H9 (cell line): Measurements from ENCODE around the gene OR52J3. TPM values are rescaled to one million over a fixed set of nuclear protein-coding genes. Genes with fewer than 3 reads are reported as not detected.

ENCODE experiments used
- DNase-seq: peaks from one replicate; pipeline ENCODE4 v3.0.0-alpha.2; 2017
- H2AFZ ChIP-seq: one replicate; pipeline ENCODE4 v1.6.1; 2013; ENCODE audit warnings: mild to moderate bottlenecking, low read length, control low read depth, moderate library complexity
- H2AK5ac ChIP-seq: 2 replicates; pipeline ENCODE4 v1.6.1; 2013; ENCODE audit warnings: low read length, control low read depth, mixed read lengths; ENCODE audit not compliant: insufficient read length
- H2BK120ac ChIP-seq: one replicate; pipeline ENCODE4 v1.6.1; 2013; ENCODE audit warnings: low read depth, mild to moderate bottlenecking, low read length, control low read depth, inconsistent platforms; ENCODE audit not compliant: poor library complexity, severe bottlenecking
- H2BK12ac ChIP-seq: 2 replicates; pipeline ENCODE4 v1.6.1; 2013; ENCODE audit warnings: low read length, control low read depth, mixed read lengths, low read depth; ENCODE audit not compliant: insufficient read length
- H2BK15ac ChIP-seq: 2 replicates; pipeline ENCODE4 v1.6.1; 2013; ENCODE audit warnings: low read depth, low read length, control low read depth
- H2BK20ac ChIP-seq: one replicate; pipeline ENCODE4 v1.6.1; 2013; ENCODE audit warnings: low read depth, mild to moderate bottlenecking, low read length, control low read depth, inconsistent platforms; ENCODE audit not compliant: poor library complexity, severe bottlenecking
- H2BK5ac ChIP-seq: 2 replicates; pipeline ENCODE4 v1.6.1; 2013; ENCODE audit warnings: low read length, control low read depth, mixed read lengths; ENCODE audit not compliant: insufficient read length
- H3K14ac ChIP-seq: 2 replicates; pipeline ENCODE4 v1.6.1; 2013; ENCODE audit warnings: low read length, control low read depth; ENCODE audit not compliant: insufficient read depth
- H3K18ac ChIP-seq: 2 replicates; pipeline ENCODE4 v1.6.1; 2013; ENCODE audit warnings: low read depth, mild to moderate bottlenecking, mixed read lengths, low read length, control low read depth; ENCODE audit not compliant: insufficient read length
- H3K23ac ChIP-seq: 2 replicates; pipeline ENCODE4 v1.6.1; 2013; ENCODE audit warnings: low read length, control low read depth, mixed read lengths, low read depth; ENCODE audit not compliant: insufficient read length
- H3K23me2 ChIP-seq: 2 replicates; pipeline ENCODE4 v1.6.1; 2013; ENCODE audit warnings: low read depth, mild to moderate bottlenecking, mixed read lengths, low read length, control low read depth; ENCODE audit not compliant: insufficient read length, poor library complexity, severe bottlenecking
- H3K27ac ChIP-seq: 2 replicates; pipeline ENCODE4 v1.5.1; 2013; ENCODE audit warnings: low read length, control low read depth, mixed read lengths, low read depth; ENCODE audit not compliant: insufficient read length
- H3K27me3 ChIP-seq: 2 replicates; pipeline ENCODE4 v1.6.1; 2013; ENCODE audit warnings: low read length, control low read depth, inconsistent platforms; ENCODE audit not compliant: insufficient read depth
- H3K4ac ChIP-seq: 2 replicates; pipeline ENCODE4 v1.6.1; 2013; ENCODE audit warnings: low read depth, mild to moderate bottlenecking, control low read depth, inconsistent platforms, low read length, moderate library complexity
- H3K4me1 ChIP-seq: 2 replicates; pipeline ENCODE4 v1.6.1; 2013; ENCODE audit warnings: low read length, control low read depth, inconsistent platforms; ENCODE audit not compliant: insufficient read depth
- H3K4me2 ChIP-seq: 2 replicates; pipeline ENCODE4 v1.6.1; 2013; ENCODE audit warnings: low read length, control low read depth, mixed read lengths; ENCODE audit not compliant: insufficient read length, insufficient read depth
- H3K56ac ChIP-seq: 2 replicates; pipeline ENCODE4 v1.6.1; 2013; ENCODE audit warnings: low read depth, mild to moderate bottlenecking, mixed read lengths, low read length, control low read depth; ENCODE audit not compliant: insufficient read length
- H3K79me1 ChIP-seq: 2 replicates; pipeline ENCODE4 v1.6.1; 2013; ENCODE audit warnings: low read depth, mild to moderate bottlenecking, moderate library complexity, low read length, control low read depth, inconsistent platforms; ENCODE audit not compliant: insufficient read depth, poor library complexity, severe bottlenecking
- H3K79me2 ChIP-seq: 2 replicates; pipeline ENCODE4 v1.6.1; 2013; ENCODE audit warnings: low read length, control low read depth, inconsistent platforms; ENCODE audit not compliant: insufficient read depth
- H3K9ac ChIP-seq: 2 replicates; pipeline ENCODE4 v1.6.1; 2013; ENCODE audit warnings: low read length, control low read depth, mixed read lengths; ENCODE audit not compliant: insufficient read length; ENCODE audit errors: extremely low read depth
- H3K9me3 ChIP-seq: one replicate; pipeline ENCODE4 v1.6.1; 2013; ENCODE audit warnings: low read depth, low read length, inconsistent platforms; ENCODE audit not compliant: control insufficient read depth
- H3T11ph ChIP-seq: one replicate; pipeline ENCODE4 v1.6.1; 2013; ENCODE audit warnings: mild to moderate bottlenecking, low read length, control low read depth, inconsistent platforms
- H4K20me1 ChIP-seq: one replicate; pipeline ENCODE4 v1.6.1; 2013; ENCODE audit not compliant: control insufficient read depth, insufficient read length, insufficient read depth
- H4K5ac ChIP-seq: 2 replicates; pipeline ENCODE4 v1.6.1; 2013; ENCODE audit warnings: low read depth, mild to moderate bottlenecking, mixed read lengths, low read length, control low read depth; ENCODE audit not compliant: insufficient read length
- H4K8ac ChIP-seq: replicated peaks from 2 replicates; pipeline ENCODE4 v1.6.1; 2013; ENCODE audit warnings: low read length, control low read depth, mixed read lengths, low read depth; ENCODE audit not compliant: insufficient read length
- H4K91ac ChIP-seq: 2 replicates; pipeline ENCODE4 v1.6.1; 2013; ENCODE audit warnings: low read depth, mild to moderate bottlenecking, moderate library complexity, mixed read lengths, low read length, control low read depth; ENCODE audit not compliant: insufficient read length
- H3K27ac Mint-ChIP-seq, 3 experiments: 2 replicates in 2 of 3; 3 replicates in 1 of 3; pipeline ENCODE4 v1.8.0; 2020 to 2021; ENCODE audit warnings: mixed read lengths in 3 of 3, mild to moderate bottlenecking in 1 of 3, moderate library complexity in 1 of 3
- H3K27me3 Mint-ChIP-seq: 2 replicates; pipeline ENCODE4 v1.8.0; 2021; ENCODE audit warnings: low read depth, mild to moderate bottlenecking, moderate library complexity, mixed read lengths
- H3K36me3 Mint-ChIP-seq, 3 experiments: 2 replicates in 2 of 3; 3 replicates in 1 of 3; pipeline ENCODE4 v1.8.0; 2020 to 2021; ENCODE audit warnings: low read depth in 3 of 3, mixed read lengths in 3 of 3; ENCODE audit not compliant: insufficient read depth in 1 of 3
- H3K4me1 Mint-ChIP-seq, 2 experiments: 2 replicates each; pipeline ENCODE4 v1.8.0; 2020; ENCODE audit warnings: mixed read lengths in 2 of 2
- H3K4me3 Mint-ChIP-seq, 2 experiments: 2 replicates in 1 of 2; 3 replicates in 1 of 2; pipeline ENCODE4 v1.8.0; 2020 to 2021; ENCODE audit warnings: mild to moderate bottlenecking in 2 of 2, mixed read lengths in 2 of 2, moderate library complexity in 1 of 2
- H3K9me3 Mint-ChIP-seq, 2 experiments: 2 replicates in 1 of 2; 3 replicates in 1 of 2; pipeline ENCODE4 v1.8.0; 2020; ENCODE audit warnings: mild to moderate bottlenecking in 2 of 2, mixed read lengths in 2 of 2, moderate library complexity in 1 of 2
- WGBS: extraction: QIAGEN DNeasy Blood & Tissue Kit; methylation state at CpG from one replicate; pipeline ENCODE4 v1.1.7; 2013; ENCODE audit warnings: missing lambda C conversion rate, low lambda C conversion rate, mixed read lengths; ENCODE audit not compliant: insufficient read length; ENCODE audit errors: extremely low coverage; 5-methylcytosine and 5-hydroxymethylcytosine counted together
- total RNA-seq: library from RNA; stranded (reverse); gene quantifications from 2 replicates; pipeline ENCODE4 v1.2.1, GENCODE V29; 2021
- TF ChIP-seq, protein P1 (sequence below): fragments of 200-600 bp; sonication (generic); conservative IDR thresholded peaks from 3 replicates; pipeline ENCODE4 v1.8.0; 2021; ENCODE audit warnings: antibody characterized with exemption, mild to moderate bottlenecking

OR52J3 gene
- total RNA-seq, 1 experiment from 2014 or later: not detected

DNA sequence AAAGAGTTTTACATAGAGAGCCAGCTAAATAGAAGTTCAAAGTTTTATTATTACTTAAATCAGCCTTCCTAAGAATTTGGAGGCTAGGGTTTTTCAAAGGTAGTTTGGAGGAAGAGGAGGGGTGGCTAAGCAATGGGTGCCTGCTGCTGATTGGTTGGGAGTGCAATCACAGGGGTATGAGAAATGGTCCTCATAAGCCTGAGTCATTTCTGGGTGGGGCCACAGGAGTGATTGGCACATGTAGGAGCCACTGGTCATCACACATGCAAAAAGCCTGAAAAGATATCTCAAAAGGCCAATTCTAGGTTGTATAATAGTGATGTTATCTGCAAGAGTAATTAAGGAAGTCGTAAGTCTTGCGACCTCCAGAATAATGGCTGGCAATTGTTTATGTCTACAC is 38.8 kb upstream of the OR52J3 start:
- no peaks in the 10 kb centered on the region for H3K9me3 ChIP-seq
- H4K5ac ChIP-seq: no peak overlapping the region
- no peak overlapping the region for H3K4me2 ChIP-seq
- no peak overlapping the region for H2BK120ac ChIP-seq
- H3K9ac ChIP-seq: no peak overlapping the region
- no peaks in the 10 kb centered on the region for H4K20me1 ChIP-seq
- no peak overlapping the region for H3K4ac ChIP-seq
- no peaks in the 10 kb centered on the region for H3K23me2 ChIP-seq
- no peak overlapping the region for H2AFZ ChIP-seq
- no peak overlapping the region for H3T11ph ChIP-seq
- no peak overlapping the region for H2BK20ac ChIP-seq
- H3K79me1 ChIP-seq: no peaks in the 10 kb centered on the region
- no peak overlapping the region for H2AK5ac ChIP-seq
- no peak overlapping the region for H3K56ac ChIP-seq
- no peak overlapping the region for H3K23ac ChIP-seq
- H3K4me1 Mint-ChIP-seq: no peaks in the 10 kb centered on the region
- no peak overlapping the region for H3K4me3 Mint-ChIP-seq
- TF ChIP-seq, protein P1, sequence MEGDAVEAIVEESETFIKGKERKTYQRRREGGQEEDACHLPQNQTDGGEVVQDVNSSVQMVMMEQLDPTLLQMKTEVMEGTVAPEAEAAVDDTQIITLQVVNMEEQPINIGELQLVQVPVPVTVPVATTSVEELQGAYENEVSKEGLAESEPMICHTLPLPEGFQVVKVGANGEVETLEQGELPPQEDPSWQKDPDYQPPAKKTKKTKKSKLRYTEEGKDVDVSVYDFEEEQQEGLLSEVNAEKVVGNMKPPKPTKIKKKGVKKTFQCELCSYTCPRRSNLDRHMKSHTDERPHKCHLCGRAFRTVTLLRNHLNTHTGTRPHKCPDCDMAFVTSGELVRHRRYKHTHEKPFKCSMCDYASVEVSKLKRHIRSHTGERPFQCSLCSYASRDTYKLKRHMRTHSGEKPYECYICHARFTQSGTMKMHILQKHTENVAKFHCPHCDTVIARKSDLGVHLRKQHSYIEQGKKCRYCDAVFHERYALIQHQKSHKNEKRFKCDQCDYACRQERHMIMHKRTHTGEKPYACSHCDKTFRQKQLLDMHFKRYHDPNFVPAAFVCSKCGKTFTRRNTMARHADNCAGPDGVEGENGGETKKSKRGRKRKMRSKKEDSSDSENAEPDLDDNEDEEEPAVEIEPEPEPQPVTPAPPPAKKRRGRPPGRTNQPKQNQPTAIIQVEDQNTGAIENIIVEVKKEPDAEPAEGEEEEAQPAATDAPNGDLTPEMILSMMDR: no peak
- H4K91ac ChIP-seq: no peak overlapping the region
- H3K27ac ChIP-seq: no peak overlapping the region
- H2BK12ac ChIP-seq: no peak overlapping the region
- no peaks in the 10 kb centered on the region for H3K36me3 Mint-ChIP-seq
- no peaks in the 10 kb centered on the region for H3K9me3 Mint-ChIP-seq
- H3K18ac ChIP-seq: no peak overlapping the region
- DNase-seq: no peak
- WGBS: no CpG with 5 or more reads among the region's 2 CpGs
- H2BK5ac ChIP-seq: no peak overlapping the region
- no peak overlapping the region for H4K8ac ChIP-seq
- no peaks in the 10 kb centered on the region for H3K27me3 Mint-ChIP-seq
- no peak overlapping the region for H3K14ac ChIP-seq
- H3K27me3 ChIP-seq: no peaks in the 10 kb centered on the region
- H3K79me2 ChIP-seq: no peaks in the 10 kb centered on the region
- no peak overlapping the region for H3K27ac Mint-ChIP-seq
- H2BK15ac ChIP-seq: no peak overlapping the region
- H3K4me1 ChIP-seq: no peaks in the 10 kb centered on the region
